ENCODE results near the gene KRT6A. TPM values are rescaled to one million over a fixed set of nuclear protein-coding genes. Genes with fewer than 3 reads are reported as not detected.

KRT6A gene
- total and polyA plus RNA-seq, 2 of the 8 experiments (the other 6 are each of a cell fraction or from before 2014, with no cell fraction given): 0.11 TPM; not detected in 1

DNA sequence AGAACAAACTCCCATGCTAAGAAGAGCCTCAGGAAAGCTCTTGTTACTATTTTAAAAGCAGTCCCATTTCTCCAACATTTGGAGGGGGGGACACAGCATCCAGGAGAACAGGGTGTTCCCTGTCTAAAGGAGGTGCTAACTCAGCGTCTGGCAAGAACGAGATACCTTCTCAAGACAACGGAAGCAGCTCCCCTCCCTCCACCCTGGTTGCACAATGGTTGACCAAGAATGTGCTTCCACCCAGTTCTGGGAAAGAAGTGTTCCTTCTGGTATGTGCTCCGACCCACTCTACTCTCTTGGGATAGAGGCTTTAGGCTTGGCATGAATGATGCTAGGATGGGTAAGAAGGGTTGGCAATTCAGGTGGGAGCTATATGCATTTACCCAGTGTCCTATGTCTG lies 1.5 kb upstream of the KRT6A start:
- Histone ChIP-seq H2AK5ac (ENCODE audit: low read depth, low read length) (no peak overlapping the region), H4K91ac (replicated peaks; ENCODE audit: insufficient read length, low read length) (no peak overlapping the region), H3K23ac (ENCODE audit: insufficient read length) (no peak overlapping the region), H2BK20ac (ENCODE audit: low read length) (no peak overlapping the region), H3K79me2 (ENCODE audit: control insufficient read depth in 1 of 2, insufficient read depth in 2 of 2, low read length in 2 of 2) (no peaks in the 10 kb centered on the region), H3K4me1 (replicated peaks in 1 of 4; ENCODE audit: control insufficient read depth in 3 of 4, insufficient read depth in 4 of 4, low read length in 3 of 4) (peaks cover 5 to 10% (median 8%) of the 10 kb centered on the region in 4 experiments; a peak in 6 of 7 replicates), H2BK120ac (replicated peaks; ENCODE audit: low read depth, low read length) (no peak overlapping the region), H4K5ac (ENCODE audit: insufficient read length, low read depth, low read length) (no peak overlapping the region), H3K4me3 (ENCODE audit: extremely low read depth in 1 of 4, insufficient read depth in 2 of 4, low read depth in 3 of 4, low read length in 4 of 4) (no peak overlapping the region), H2BK15ac (ENCODE audit: low read length) (no peak overlapping the region), H3K79me1 (ENCODE audit: low read depth, low read length) (no peaks in the 10 kb centered on the region), H3K4ac (replicated peaks; ENCODE audit: insufficient read length, low read depth, low read length) (no peak overlapping the region), H2BK12ac (ENCODE audit: low read depth, low read length) (no peak overlapping the region), H3K56ac (replicated peaks; ENCODE audit: insufficient read length, low read depth, low read length) (no peak overlapping the region), H2AFZ (ENCODE audit: low read length) (no peak overlapping the region), H3K27ac (ENCODE audit: low read depth, low read length) (no peak overlapping the region), H4K20me1 (replicated peaks in 1 of 2; ENCODE audit: control insufficient read depth in 1 of 2, insufficient read depth in 2 of 2, low read length in 2 of 2) (no peaks in the 10 kb centered on the region), H2BK5ac (ENCODE audit: low read depth, low read length) (no peak overlapping the region), H3K23me2 (ENCODE audit: low read depth, low read length) (no peaks in the 10 kb centered on the region; the same call in 1 of the 2 replicates), H3K36me3 (ENCODE audit: control insufficient read depth in 2 of 4, insufficient read depth in 4 of 4, low read length in 3 of 4) (no peaks in the 10 kb centered on the region), H4K8ac (ENCODE audit: extremely low read depth, insufficient read depth, low read length) (no peak overlapping the region), H3K9ac (replicated peaks in 1 of 4; ENCODE audit: extremely low read depth in 1 of 4, low read depth in 3 of 4, low read length in 3 of 4) (no peak overlapping the region), H3K18ac (ENCODE audit: extremely low read depth, low read length) (no peak overlapping the region), H3K9me3 (ENCODE audit: insufficient read depth in 2 of 2, low read depth in 1 of 2, low read length in 1 of 2) (no peaks in the 10 kb centered on the region), H3K27me3 (replicated peaks in 1 of 4; ENCODE audit: control insufficient read depth in 3 of 4, extremely low read depth in 1 of 4, insufficient read depth in 3 of 4, low read length in 3 of 4) (no peaks in the 10 kb centered on the region; a peak in 1 of 7 replicates), H3K14ac (ENCODE audit: insufficient read length) (no peak overlapping the region), H3K4me2 (ENCODE audit: insufficient read depth in 1 of 2, low read depth in 2 of 2, low read length in 2 of 2) (no peak overlapping the region)
- DNase-seq (ENCODE audit: low read depth in 1 of 2, low spot score in 2 of 2) (no peak), FAIRE-seq (no peak)
- POLR2A ChIA-PET (ENCODE audit: partially characterized antibody): no interaction called here
- TF ChIP-seq EGR1 (IDR thresholded peaks at IDR 0.05; ENCODE audit: borderline replicate concordance, low read depth, low read length) (no peak), FOSL1 (IDR thresholded peaks at IDR 0.05; ENCODE audit: insufficient read depth, low read depth, low read length) (no peak), CHD2 (IDR thresholded peaks at IDR 0.05; ENCODE audit: low read length) (no peak), SP1 (IDR thresholded peaks at IDR 0.05; ENCODE audit: low read depth, low read length) (no peak), HDAC6 (IDR thresholded peaks at IDR 0.05; ENCODE audit: low read depth, low read length) (no peak), RAD21 (IDR thresholded peaks at IDR 0.05 in 1 of 2, conservative IDR thresholded peaks at IDR 0.05 in 1 of 2; ENCODE audit: low read depth in 2 of 2, low read length in 2 of 2) (no peak), MAFK (IDR thresholded peaks at IDR 0.05; ENCODE audit: low read depth, low read length) (no peak)
- TF ChIP-seq, protein P1, sequence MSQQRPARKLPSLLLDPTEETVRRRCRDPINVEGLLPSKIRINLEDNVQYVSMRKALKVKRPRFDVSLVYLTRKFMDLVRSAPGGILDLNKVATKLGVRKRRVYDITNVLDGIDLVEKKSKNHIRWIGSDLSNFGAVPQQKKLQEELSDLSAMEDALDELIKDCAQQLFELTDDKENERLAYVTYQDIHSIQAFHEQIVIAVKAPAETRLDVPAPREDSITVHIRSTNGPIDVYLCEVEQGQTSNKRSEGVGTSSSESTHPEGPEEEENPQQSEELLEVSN (IDR thresholded peaks at IDR 0.05): no peak
- CTCF ChIA-PET (ENCODE audit: partially characterized antibody): interaction anchor here (0.5 to 4.6 kb wide), 11 partner anchors 12 to 390 kb away, joined by 3 to 29 read pairs (median 3); no protein-coding TSS in a partner anchor
- WGBS, 2 experiments (ENCODE audit: extremely low coverage in 1 of 2, insufficient coverage in 1 of 2, insufficient read length in 1 of 2, insufficient replicate concordance in 2 of 2, low coverage in 1 of 2, low lambda C conversion rate in 2 of 2, missing lambda C conversion rate in 1 of 2): 89% methylated on average over 4 of the region's 4 CpGs; no CpG with 5 or more reads in 1 of the 2 experiments
